Mesenchymal stem cell (in vitro differentiated cells and primary cell): ENCODE results near the gene PTPN14.

Source experiments
- DNase-seq: peaks from one replicate; pipeline ENCODE4 v3.0.0-alpha.2; 2013
- H2AFZ ChIP-seq: one replicate; pipeline ENCODE4 v1.6.1; 2013; ENCODE audit warnings: low read depth, mild to moderate bottlenecking, control low read depth, inconsistent platforms, low read length, moderate library complexity
- H2AK5ac ChIP-seq: 2 replicates; pipeline ENCODE4 v1.6.1; 2013; ENCODE audit warnings: low read length, moderate library complexity, mild to moderate bottlenecking, inconsistent platforms; ENCODE audit not compliant: severe bottlenecking
- H2BK120ac ChIP-seq: one replicate; pipeline ENCODE4 v1.6.1; 2013; ENCODE audit warnings: low read depth, mild to moderate bottlenecking, inconsistent platforms, low read length, moderate library complexity
- H2BK12ac ChIP-seq, 2 experiments: one replicate each; pipeline ENCODE4 v1.6.1; 2013; ENCODE audit warnings: inconsistent platforms in 2 of 2, low read length in 2 of 2, mild to moderate bottlenecking in 2 of 2, moderate library complexity in 2 of 2, control low read depth in 1 of 2
- H2BK15ac ChIP-seq: one replicate; pipeline ENCODE4 v1.6.1; 2013; ENCODE audit warnings: mild to moderate bottlenecking, low read depth, inconsistent platforms; ENCODE audit not compliant: poor library complexity, severe bottlenecking
- H2BK5ac ChIP-seq: 2 replicates; pipeline ENCODE4 v1.6.1; 2013; ENCODE audit warnings: low read depth, mild to moderate bottlenecking, low read length, control low read depth, inconsistent platforms; ENCODE audit not compliant: poor library complexity, severe bottlenecking
- H3K14ac ChIP-seq, 2 experiments: one replicate each; pipeline ENCODE4 v1.6.1; 2013; ENCODE audit warnings: inconsistent platforms in 2 of 2, low read length in 2 of 2, control low read depth in 1 of 2, mild to moderate bottlenecking in 1 of 2, moderate library complexity in 1 of 2
- H3K18ac ChIP-seq, 2 experiments: one replicate each; pipeline ENCODE4 v1.6.1; 2013; ENCODE audit warnings: inconsistent platforms in 2 of 2, low read length in 2 of 2, control low read depth in 1 of 2, low read depth in 1 of 2, mild to moderate bottlenecking in 1 of 2
- H3K23ac ChIP-seq, 2 experiments: one replicate each; pipeline ENCODE4 v1.6.1; 2013; ENCODE audit warnings: inconsistent platforms in 2 of 2, low read length in 2 of 2, mild to moderate bottlenecking in 2 of 2, moderate library complexity in 2 of 2, control low read depth in 1 of 2
- H3K27ac ChIP-seq: 2 replicates; pipeline ENCODE4 v1.5.1; 2013; ENCODE audit warnings: mild to moderate bottlenecking, moderate library complexity, low read length, control low read depth, inconsistent platforms; ENCODE audit not compliant: poor library complexity, severe bottlenecking
- H3K27me3 ChIP-seq, 2 experiments: 2 replicates each; pipeline versions ENCODE4 v1.6.1 to v1.7.0; 2013; ENCODE audit warnings: low read length in 2 of 2, mild to moderate bottlenecking in 2 of 2, moderate library complexity in 2 of 2, control low read depth in 1 of 2, inconsistent platforms in 1 of 2; ENCODE audit not compliant: control insufficient read depth in 1 of 2, insufficient read depth in 1 of 2
- H3K36me3 ChIP-seq, 2 experiments: 2 replicates each; pipeline versions ENCODE4 v1.6.1 to v1.7.0; 2013; ENCODE audit warnings: low read length in 2 of 2, control low read depth in 1 of 2, inconsistent platforms in 1 of 2, low read depth in 1 of 2, mild to moderate bottlenecking in 1 of 2; ENCODE audit not compliant: insufficient read depth in 2 of 2, control insufficient read depth in 1 of 2
- H3K4ac ChIP-seq, 2 experiments: one replicate each; pipeline ENCODE4 v1.6.1; 2013; ENCODE audit warnings: inconsistent platforms in 2 of 2, low read length in 2 of 2, mild to moderate bottlenecking in 2 of 2, moderate library complexity in 2 of 2, control low read depth in 1 of 2, low read depth in 1 of 2
- H3K4me1 ChIP-seq: 2 replicates; pipeline ENCODE4 v1.6.1; 2013; ENCODE audit warnings: low read depth, low read length, control low read depth; ENCODE audit not compliant: control insufficient read depth, insufficient read depth
- H3K4me2 ChIP-seq: 2 replicates; pipeline ENCODE4 v1.6.1; 2013; ENCODE audit warnings: low read length, mild to moderate bottlenecking, inconsistent platforms; ENCODE audit not compliant: poor library complexity, severe bottlenecking
- H3K4me3 ChIP-seq, 2 experiments: 2 replicates each; pipeline versions ENCODE4 v1.5.1 to v1.7.0; 2013; ENCODE audit warnings: low read length in 2 of 2, mild to moderate bottlenecking in 2 of 2, control low read depth in 1 of 2, low read depth in 1 of 2; ENCODE audit not compliant: insufficient read depth in 1 of 2
- H3K79me1 ChIP-seq: replicated peaks from 2 replicates; pipeline ENCODE4 v1.6.1; 2013; ENCODE audit warnings: mild to moderate bottlenecking, control low read depth, low read length, inconsistent platforms; ENCODE audit not compliant: poor library complexity, severe bottlenecking
- H3K9ac ChIP-seq: 2 replicates; pipeline ENCODE4 v1.7.0; 2013; ENCODE audit warnings: mild to moderate bottlenecking, low read length, moderate library complexity
- H3K9me3 ChIP-seq: 2 replicates; pipeline ENCODE4 v1.7.0; 2013; ENCODE audit warnings: mild to moderate bottlenecking, low read length; ENCODE audit not compliant: control insufficient read depth
- H4K8ac ChIP-seq: one replicate; pipeline ENCODE4 v1.6.1; 2013; ENCODE audit warnings: inconsistent platforms, mild to moderate bottlenecking, low read length, moderate library complexity
- H4K91ac ChIP-seq: one replicate; pipeline ENCODE4 v1.6.1; 2013; ENCODE audit warnings: mild to moderate bottlenecking, low read length, inconsistent platforms
- WGBS: methylation state at CpG from one replicate; pipeline ENCODE4 v1.1.7; 2013; ENCODE audit warnings: mixed read lengths; 5-methylcytosine and 5-hydroxymethylcytosine counted together

PTPN14 gene

GRCh38 chr1:214344897-214345296 lies 206.5 kb downstream of the PTPN14 start:
- Histone ChIP-seq H3K27me3 (no peaks in the 10 kb centered on the region), H3K4me2 (no peak overlapping the region), H3K9me3 (no peaks in the 10 kb centered on the region), H2BK5ac (no peak overlapping the region), H3K4ac (no peak overlapping the region), H3K9ac (no peak overlapping the region), H3K18ac (no peak overlapping the region), H2AFZ (no peak overlapping the region), H3K79me1 (peaks cover 12% of the 10 kb centered on the region), H3K27ac (no peak overlapping the region), H2BK15ac (no peak overlapping the region), H2BK12ac (no peak overlapping the region), H3K36me3 (peaks cover 16 to 57% of the 10 kb centered on the region in 2 experiments), H2BK120ac (no peak overlapping the region), H3K4me3 (no peak overlapping the region), H3K14ac (no peak overlapping the region), H2AK5ac (no peak overlapping the region), H4K8ac (no peak overlapping the region), H4K91ac (no peak overlapping the region), H3K23ac (no peak overlapping the region), H3K4me1 (peaks cover 5% of the 10 kb centered on the region)
- DNase-seq, result no peak

- Histone ChIP-seq H3K4me3 (no peak overlapping the region), H3K79me1 (peaks cover 14% of the 10 kb centered on the region), H3K18ac (no peak overlapping the region), H2BK120ac (no peak overlapping the region), H2BK12ac (no peak overlapping the region), H3K4me2 (no peak overlapping the region), H3K14ac (no peak overlapping the region), H4K91ac (no peak overlapping the region), H3K27ac (no peak overlapping the region), H2AK5ac (no peak overlapping the region), H3K36me3 (peaks cover 15 to 47% of the 10 kb centered on the region in 2 experiments), H3K4ac (no peak overlapping the region), H3K9me3 (no peaks in the 10 kb centered on the region), H3K9ac (no peak overlapping the region), H4K8ac (no peak overlapping the region), H3K4me1 (peaks cover 7% of the 10 kb centered on the region), H2BK15ac (no peak overlapping the region), H3K27me3 (no peaks in the 10 kb centered on the region), H2BK5ac (no peak overlapping the region), H2AFZ (no peak overlapping the region), H3K23ac (no peak overlapping the region)
- no peak for DNase-seq
Observed at GRCh38 chr1:214342525-214342924, 208.9 kb downstream of the PTPN14 start.

GRCh38 chr1:214341932-214342331 lies 209.5 kb downstream of the PTPN14 start:
- no peak overlapping the region for H3K23ac ChIP-seq
- no peak overlapping the region for H3K9ac ChIP-seq
- no peak overlapping the region for H3K4ac ChIP-seq
- DNase-seq, result no peak
- H3K9me3 ChIP-seq, result no peaks in the 10 kb centered on the region
- peaks cover 14% of the 10 kb centered on the region for H3K79me1 ChIP-seq
- H2BK120ac ChIP-seq, result no peak overlapping the region
- H3K27ac ChIP-seq, result no peak overlapping the region
- peaks cover 11% of the 10 kb centered on the region for H3K4me1 ChIP-seq
- H2BK12ac ChIP-seq, result no peak overlapping the region
- no peak overlapping the region for H3K14ac ChIP-seq
- H4K8ac ChIP-seq, result no peak overlapping the region
- no peak overlapping the region for H4K91ac ChIP-seq
- no peak overlapping the region for H3K4me2 ChIP-seq
- no peak overlapping the region for H3K4me3 ChIP-seq
- H2BK5ac ChIP-seq, result no peak overlapping the region
- no peak overlapping the region for H3K18ac ChIP-seq
- H3K36me3 ChIP-seq, result peaks cover 15 to 43% of the 10 kb centered on the region in 2 experiments
- H2AK5ac ChIP-seq, result no peak overlapping the region
- no peak overlapping the region for H2BK15ac ChIP-seq
- 97% methylated on average over 2 of the region's 3 CpGs for WGBS
- no peaks in the 10 kb centered on the region for H3K27me3 ChIP-seq
- H2AFZ ChIP-seq, result no peak overlapping the region

DNA sequence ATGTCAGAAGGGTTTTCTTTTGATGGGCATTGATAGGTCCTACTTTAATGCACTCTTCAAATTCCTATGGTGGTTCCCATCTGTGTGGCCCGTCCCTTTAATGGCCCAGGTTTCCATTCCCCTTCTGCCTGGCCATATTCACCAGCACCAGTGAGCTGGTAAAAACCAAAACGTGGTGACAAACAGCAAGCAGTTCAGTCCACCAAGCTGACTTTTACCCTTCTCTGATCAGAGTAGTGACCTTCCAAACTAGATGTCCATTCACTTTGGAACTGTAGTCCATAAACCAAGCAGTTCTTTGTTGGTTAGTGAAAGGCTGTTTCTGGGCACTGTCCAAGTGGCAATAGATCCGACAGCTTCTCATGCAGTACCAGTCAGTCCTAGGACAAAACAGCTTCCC lies 209.9 kb downstream of the PTPN14 start:
- H2AK5ac ChIP-seq, result no peak overlapping the region
- H3K79me1 ChIP-seq, result peaks cover 14% of the 10 kb centered on the region
- 100% methylated on average over 3 of the region's 3 CpGs for WGBS
- H4K91ac ChIP-seq, result no peak overlapping the region
- H3K4me2 ChIP-seq, result no peak overlapping the region
- H3K23ac ChIP-seq, result no peak overlapping the region
- no peak overlapping the region for H3K9ac ChIP-seq
- H3K14ac ChIP-seq, result no peak overlapping the region
- no peak overlapping the region for H2BK12ac ChIP-seq
- no peak overlapping the region for H2AFZ ChIP-seq
- no peak overlapping the region for H3K4ac ChIP-seq
- H2BK120ac ChIP-seq, result no peak overlapping the region
- no peak overlapping the region for H3K4me3 ChIP-seq
- no peak overlapping the region for H4K8ac ChIP-seq
- no peak for DNase-seq
- no peak overlapping the region for H3K18ac ChIP-seq
- no peaks in the 10 kb centered on the region for H3K27me3 ChIP-seq
- no peak overlapping the region for H3K27ac ChIP-seq
- H2BK15ac ChIP-seq, result no peak overlapping the region
- H3K4me1 ChIP-seq, result peaks cover 11% of the 10 kb centered on the region
- H2BK5ac ChIP-seq, result no peak overlapping the region
- H3K9me3 ChIP-seq, result no peaks in the 10 kb centered on the region
- H3K36me3 ChIP-seq, result peaks cover 11 to 43% of the 10 kb centered on the region in 2 experiments
